ENCODE measurements around the gene IFNK.

The IFNK gene

DNA sequence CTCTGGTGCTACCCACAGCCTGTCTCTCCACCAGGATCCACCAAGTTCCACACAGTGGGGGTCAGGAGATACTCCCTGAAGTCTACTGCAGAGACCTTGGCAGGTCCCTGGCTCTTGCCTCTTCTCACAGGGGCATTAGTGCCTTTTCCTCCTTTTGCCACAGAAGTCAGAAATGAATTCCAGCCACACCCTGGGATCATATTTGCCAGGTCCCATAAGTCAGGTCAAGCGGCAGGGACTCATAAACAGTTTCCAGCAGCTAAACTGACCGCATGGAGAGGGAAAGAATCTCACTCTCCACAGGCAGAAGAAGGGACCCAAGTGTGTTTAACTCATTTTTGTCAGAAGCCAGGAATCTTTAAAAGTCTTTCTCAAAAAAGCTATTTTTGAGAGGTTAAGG, 13.3 kb upstream of the IFNK start:
- H3K27me3 ChIP-seq (ENCODE audit: insufficient read depth, low read length) = 0 out of 2 replicates have a peak, but pooled peaks cover 7% of the 10 kb centered on the region
- H3K27ac ChIP-seq (ENCODE audit: low read depth, low read length) = no peak overlapping the region
- H2AFZ ChIP-seq (ENCODE audit: low read length, unreplicated experiment) = no peak overlapping the region
- no peaks in the 10 kb centered on the region for H3K79me2 ChIP-seq (ENCODE audit: control insufficient read depth, insufficient read depth, low read length, unreplicated experiment)
- H3K36me3 ChIP-seq (ENCODE audit: insufficient read depth, low read length) = no peaks in the 10 kb centered on the region
- H3K4me1 ChIP-seq (ENCODE audit: control insufficient read depth, insufficient read depth, low read length, unreplicated experiment) = no peaks in the 10 kb centered on the region
- no peak overlapping the region for H3K4me3 ChIP-seq (ENCODE audit: low read depth, low read length)

DNA sequence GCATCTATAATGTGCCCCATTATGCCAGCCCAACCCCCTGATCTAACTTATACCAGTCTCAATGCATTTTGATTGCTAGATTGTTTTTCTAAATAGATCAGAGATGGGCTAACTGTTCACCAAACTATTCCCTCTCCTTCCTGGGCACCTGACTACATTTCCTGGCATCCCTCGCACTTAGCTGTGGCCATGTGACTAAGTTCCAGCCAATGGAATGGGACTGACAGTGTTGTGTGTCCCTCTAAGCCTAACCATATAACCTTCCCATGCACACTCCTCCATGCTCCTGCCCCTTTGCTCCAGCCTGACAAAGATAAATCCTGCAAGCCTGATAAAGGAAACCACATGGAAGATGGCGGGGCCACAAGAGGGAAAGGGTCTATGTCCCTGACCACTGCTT, 12.3 kb upstream of the IFNK start:
- Histone ChIP-seq H3K4me1 (ENCODE audit: control insufficient read depth, insufficient read depth, low read length, unreplicated experiment) (no peaks in the 10 kb centered on the region), H3K27me3 (ENCODE audit: insufficient read depth, low read length) (0 out of 2 replicates have a peak, but pooled peaks cover 7% of the 10 kb centered on the region), H3K4me3 (ENCODE audit: low read depth, low read length) (no peak overlapping the region), H3K27ac (ENCODE audit: low read depth, low read length) (no peak overlapping the region), H3K79me2 (ENCODE audit: control insufficient read depth, insufficient read depth, low read length, unreplicated experiment) (no peaks in the 10 kb centered on the region), H3K36me3 (ENCODE audit: insufficient read depth, low read length) (no peaks in the 10 kb centered on the region), H2AFZ (ENCODE audit: low read length, unreplicated experiment) (no peak overlapping the region)

DNA sequence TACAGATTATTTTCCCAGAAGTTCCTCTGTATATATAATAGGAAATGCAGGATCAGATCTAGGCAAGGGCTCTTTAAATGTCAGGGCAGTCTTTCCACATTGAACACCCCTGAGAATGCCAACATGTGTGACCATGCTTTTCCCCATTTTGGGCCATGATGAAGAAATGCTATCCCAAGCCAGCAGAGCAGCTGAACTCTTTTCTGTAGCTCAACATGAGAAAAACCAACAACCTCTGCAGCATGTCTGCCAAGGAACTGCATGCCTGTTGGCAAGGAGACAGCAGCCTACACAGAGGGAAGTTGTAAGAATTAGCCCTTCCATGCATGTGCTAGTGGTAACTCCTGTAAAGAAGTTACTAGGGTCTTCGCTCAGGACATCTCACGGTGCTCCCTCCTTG, 9.5 kb upstream of the IFNK start:
- Histone ChIP-seq H3K4me3 (ENCODE audit: low read depth, low read length) (no peak overlapping the region), H3K27me3 (ENCODE audit: insufficient read depth, low read length) (no peaks in the 10 kb centered on the region), H3K79me2 (ENCODE audit: control insufficient read depth, insufficient read depth, low read length, unreplicated experiment) (no peaks in the 10 kb centered on the region), H2AFZ (ENCODE audit: low read length, unreplicated experiment) (no peak overlapping the region), H3K27ac (ENCODE audit: low read depth, low read length) (no peak overlapping the region), H3K4me1 (ENCODE audit: control insufficient read depth, insufficient read depth, low read length, unreplicated experiment) (peaks cover 4% of the 10 kb centered on the region), H3K36me3 (ENCODE audit: insufficient read depth, low read length) (no peaks in the 10 kb centered on the region)

DNA sequence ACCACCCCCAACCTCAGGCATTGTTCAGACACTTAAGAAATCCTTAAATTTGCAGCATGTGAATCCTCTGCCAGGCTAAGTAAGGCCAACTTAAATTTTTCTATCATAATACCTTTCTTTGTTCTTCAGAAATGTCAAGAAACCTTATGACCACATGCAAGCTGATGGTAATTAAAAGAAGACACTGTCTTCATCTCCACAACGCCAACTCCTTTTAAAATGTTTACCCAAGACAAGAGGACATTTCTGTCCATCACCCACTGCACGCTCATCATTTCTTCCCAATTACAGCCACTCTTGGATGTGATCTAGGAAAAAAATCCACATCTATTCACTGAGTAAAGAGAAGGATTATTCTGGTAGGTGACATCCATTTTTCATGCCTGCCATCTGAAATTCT, 6.1 kb upstream of the IFNK start:
- Histone ChIP-seq H3K36me3 (ENCODE audit: insufficient read depth, low read length) (no peaks in the 10 kb centered on the region), H3K79me2 (ENCODE audit: control insufficient read depth, insufficient read depth, low read length, unreplicated experiment) (no peaks in the 10 kb centered on the region), H3K4me3 (ENCODE audit: low read depth, low read length) (no peak overlapping the region), H3K27me3 (ENCODE audit: insufficient read depth, low read length) (no peaks in the 10 kb centered on the region), H3K4me1 (ENCODE audit: control insufficient read depth, insufficient read depth, low read length, unreplicated experiment) (peaks cover 7% of the 10 kb centered on the region), H2AFZ (ENCODE audit: low read length, unreplicated experiment) (no peak overlapping the region), H3K27ac (ENCODE audit: low read depth, low read length) (no peak overlapping the region)

DNA sequence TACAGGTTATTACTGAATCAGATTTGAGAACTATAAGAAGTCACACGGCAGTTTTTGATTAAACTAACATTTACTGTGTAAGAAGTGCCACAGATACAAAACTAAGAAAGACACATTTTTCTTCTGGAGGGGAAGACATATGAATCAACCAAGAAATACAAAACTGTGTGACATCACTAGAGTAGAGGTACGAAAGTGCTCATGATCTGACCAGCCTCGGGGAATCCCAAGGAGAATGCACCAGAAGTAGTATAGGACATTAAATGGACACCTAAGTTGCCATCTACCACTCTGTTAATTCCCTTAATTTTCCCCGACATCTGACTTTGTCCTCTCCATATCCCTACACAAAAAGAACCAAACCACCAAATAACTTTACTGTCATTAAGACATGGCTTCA, 5.3 kb upstream of the IFNK start:
- Histone ChIP-seq H3K27ac (ENCODE audit: low read depth, low read length) (no peak overlapping the region), H3K4me1 (ENCODE audit: control insufficient read depth, insufficient read depth, low read length, unreplicated experiment) (peaks cover 7% of the 10 kb centered on the region), H3K36me3 (ENCODE audit: insufficient read depth, low read length) (no peaks in the 10 kb centered on the region), H3K4me3 (ENCODE audit: low read depth, low read length) (no peak overlapping the region), H3K79me2 (ENCODE audit: control insufficient read depth, insufficient read depth, low read length, unreplicated experiment) (no peaks in the 10 kb centered on the region), H2AFZ (ENCODE audit: low read length, unreplicated experiment) (no peak overlapping the region), H3K27me3 (ENCODE audit: insufficient read depth, low read length) (no peaks in the 10 kb centered on the region)

DNA sequence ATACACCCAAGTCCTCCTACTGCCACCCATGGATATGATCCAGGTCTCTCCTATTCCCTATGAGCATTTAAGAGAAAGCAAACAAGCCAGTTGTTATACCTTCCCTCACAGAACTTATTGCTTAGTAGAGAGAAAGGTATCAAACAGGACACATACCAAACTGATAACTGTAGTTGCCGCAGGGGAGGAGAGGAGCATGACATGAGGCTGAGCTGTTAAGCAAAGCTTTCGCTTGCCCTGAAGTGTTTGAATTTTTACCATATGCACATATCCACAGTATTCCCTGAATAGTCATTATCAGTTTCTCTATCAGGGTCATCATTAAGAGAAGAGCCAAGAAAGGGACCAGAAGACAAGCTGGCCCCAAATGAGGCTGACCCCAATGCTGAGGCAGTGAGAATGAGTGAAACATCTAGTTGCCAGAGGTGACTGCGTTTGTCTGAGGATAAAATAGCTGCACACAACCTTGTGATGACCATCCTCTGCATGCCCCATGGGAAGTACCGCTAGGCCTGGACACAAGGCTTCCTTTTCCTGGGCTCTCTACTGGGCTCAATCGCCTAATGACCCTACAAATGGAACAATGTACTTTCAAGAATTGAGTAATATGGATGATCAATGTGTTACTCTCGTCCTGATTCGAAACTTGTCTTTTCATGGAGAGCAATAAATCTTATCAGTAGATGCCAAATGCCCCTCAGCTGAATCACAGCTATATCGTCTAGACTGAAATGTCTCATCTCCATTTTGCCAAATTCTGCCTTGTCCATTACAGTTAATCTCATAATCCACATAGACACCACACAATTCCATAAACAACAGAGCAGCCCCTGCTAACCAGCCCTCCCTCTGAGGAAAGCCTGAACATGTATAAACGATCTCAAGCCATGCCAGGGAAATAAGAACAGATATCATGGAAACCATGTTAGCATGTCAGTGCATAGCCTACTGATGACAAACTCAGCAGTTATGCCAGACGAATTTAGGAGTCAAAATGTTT, 4.3 kb upstream of the IFNK start:
- Histone ChIP-seq H3K27me3 (ENCODE audit: insufficient read depth, low read length) (no peaks in the 10 kb centered on the region; the same call in 1 of the 2 replicates), H3K4me3 (ENCODE audit: low read depth, low read length) (no peak overlapping the region; the same call in 1 of the 2 replicates), H3K27ac (ENCODE audit: low read depth, low read length) (peak overlapping the region; percentile 37; the same call in 1 of the 2 replicates), H3K79me2 (ENCODE audit: control insufficient read depth, insufficient read depth, low read length, unreplicated experiment) (no peaks in the 10 kb centered on the region), H2AFZ (ENCODE audit: low read length, unreplicated experiment) (no peak overlapping the region), H3K36me3 (ENCODE audit: insufficient read depth, low read length) (no peaks in the 10 kb centered on the region), H3K4me1 (ENCODE audit: control insufficient read depth, insufficient read depth, low read length, unreplicated experiment) (peaks cover 7% of the 10 kb centered on the region)

DNA sequence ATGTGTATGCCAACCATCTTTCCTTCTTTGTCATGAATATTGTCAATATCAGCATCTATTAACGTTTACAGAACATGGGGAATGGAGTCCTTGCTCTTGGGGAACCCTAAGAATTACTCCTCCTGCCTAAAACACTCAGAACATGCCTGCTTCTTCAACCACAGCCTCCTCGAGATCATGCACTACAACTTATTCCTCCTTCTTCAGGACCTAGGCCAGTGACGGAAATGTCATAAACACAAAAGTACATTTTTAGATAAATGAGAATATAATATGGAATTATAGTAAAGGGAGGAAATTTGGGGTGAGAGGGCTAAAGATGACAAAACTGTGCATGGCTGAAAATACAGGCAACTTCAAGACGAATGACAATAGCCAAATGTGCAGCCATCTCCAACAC, 3.1 kb upstream of the IFNK start:
- Histone ChIP-seq H3K4me3 (ENCODE audit: low read depth, low read length) (no peak overlapping the region), H3K79me2 (ENCODE audit: control insufficient read depth, insufficient read depth, low read length, unreplicated experiment) (no peaks in the 10 kb centered on the region), H3K27me3 (ENCODE audit: insufficient read depth, low read length) (peaks cover 4% of the 10 kb centered on the region; the same call in 1 of the 2 replicates), H2AFZ (ENCODE audit: low read length, unreplicated experiment) (no peak overlapping the region), H3K36me3 (ENCODE audit: insufficient read depth, low read length) (no peaks in the 10 kb centered on the region), H3K4me1 (ENCODE audit: control insufficient read depth, insufficient read depth, low read length, unreplicated experiment) (peaks cover 7% of the 10 kb centered on the region), H3K27ac (ENCODE audit: low read depth, low read length) (no peak overlapping the region)

DNA sequence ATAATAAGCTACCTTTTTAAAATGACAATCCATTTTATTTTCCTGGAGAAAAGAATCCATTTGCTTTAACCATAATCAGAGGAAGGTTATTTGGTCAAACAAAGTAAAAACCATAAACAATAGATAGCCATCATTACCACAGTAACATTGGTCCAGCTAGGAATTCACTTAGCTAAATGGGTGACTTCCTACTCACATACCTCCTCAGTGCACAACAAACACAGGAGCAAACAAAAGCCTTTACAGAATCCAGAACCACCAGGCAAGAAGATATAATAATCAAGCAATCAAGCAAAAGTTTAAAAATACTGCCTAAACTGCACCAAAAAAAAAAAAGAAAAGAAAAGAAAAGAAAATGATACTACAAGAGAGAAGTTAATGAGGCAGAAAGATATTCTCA, 949 bp upstream of the IFNK start:
- Histone ChIP-seq H3K27me3 (ENCODE audit: insufficient read depth, low read length) (peaks cover 4% of the 10 kb centered on the region; the same call in 1 of the 2 replicates), H3K36me3 (ENCODE audit: insufficient read depth, low read length) (no peaks in the 10 kb centered on the region), H3K4me1 (ENCODE audit: control insufficient read depth, insufficient read depth, low read length, unreplicated experiment) (peaks cover 7% of the 10 kb centered on the region), H3K4me3 (ENCODE audit: low read depth, low read length) (no peak overlapping the region), H2AFZ (ENCODE audit: low read length, unreplicated experiment) (no peak overlapping the region), H3K27ac (ENCODE audit: low read depth, low read length) (no peak overlapping the region), H3K79me2 (ENCODE audit: control insufficient read depth, insufficient read depth, low read length, unreplicated experiment) (no peaks in the 10 kb centered on the region)

DNA sequence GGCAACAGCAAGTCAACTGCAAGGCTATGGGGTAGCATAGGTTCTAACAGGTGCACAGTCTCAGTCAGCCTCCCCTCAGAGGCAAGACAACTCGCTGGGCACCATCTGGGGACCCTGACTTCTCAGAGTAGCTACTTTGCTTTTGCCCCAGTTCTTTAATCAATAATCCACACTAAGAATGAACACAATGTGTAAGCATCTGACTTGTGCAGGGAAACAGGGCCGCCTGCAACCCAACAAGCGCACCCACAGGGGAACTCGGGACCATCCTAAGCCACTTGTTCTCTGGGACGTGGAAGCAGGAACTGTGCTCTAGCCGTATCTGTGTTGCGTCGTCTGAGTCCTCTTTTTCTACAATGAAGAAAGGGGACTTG, 3.6 kb downstream of the IFNK start:
- peaks cover 16% of the 10 kb centered on the region for H3K27me3 ChIP-seq (ENCODE audit: insufficient read depth, low read length)
- no peak overlapping the region for H2AFZ ChIP-seq (ENCODE audit: low read length, unreplicated experiment)
- H3K36me3 ChIP-seq (ENCODE audit: insufficient read depth, low read length) = no peaks in the 10 kb centered on the region
- no peaks in the 10 kb centered on the region for H3K79me2 ChIP-seq (ENCODE audit: control insufficient read depth, insufficient read depth, low read length, unreplicated experiment)
- H3K4me3 ChIP-seq (ENCODE audit: low read depth, low read length) = peak overlapping the region; percentile 80; the same call in 1 of the 2 replicates
- no peak overlapping the region for H3K27ac ChIP-seq (ENCODE audit: low read depth, low read length)
- H3K4me1 ChIP-seq (ENCODE audit: control insufficient read depth, insufficient read depth, low read length, unreplicated experiment) = no peaks in the 10 kb centered on the region

DNA sequence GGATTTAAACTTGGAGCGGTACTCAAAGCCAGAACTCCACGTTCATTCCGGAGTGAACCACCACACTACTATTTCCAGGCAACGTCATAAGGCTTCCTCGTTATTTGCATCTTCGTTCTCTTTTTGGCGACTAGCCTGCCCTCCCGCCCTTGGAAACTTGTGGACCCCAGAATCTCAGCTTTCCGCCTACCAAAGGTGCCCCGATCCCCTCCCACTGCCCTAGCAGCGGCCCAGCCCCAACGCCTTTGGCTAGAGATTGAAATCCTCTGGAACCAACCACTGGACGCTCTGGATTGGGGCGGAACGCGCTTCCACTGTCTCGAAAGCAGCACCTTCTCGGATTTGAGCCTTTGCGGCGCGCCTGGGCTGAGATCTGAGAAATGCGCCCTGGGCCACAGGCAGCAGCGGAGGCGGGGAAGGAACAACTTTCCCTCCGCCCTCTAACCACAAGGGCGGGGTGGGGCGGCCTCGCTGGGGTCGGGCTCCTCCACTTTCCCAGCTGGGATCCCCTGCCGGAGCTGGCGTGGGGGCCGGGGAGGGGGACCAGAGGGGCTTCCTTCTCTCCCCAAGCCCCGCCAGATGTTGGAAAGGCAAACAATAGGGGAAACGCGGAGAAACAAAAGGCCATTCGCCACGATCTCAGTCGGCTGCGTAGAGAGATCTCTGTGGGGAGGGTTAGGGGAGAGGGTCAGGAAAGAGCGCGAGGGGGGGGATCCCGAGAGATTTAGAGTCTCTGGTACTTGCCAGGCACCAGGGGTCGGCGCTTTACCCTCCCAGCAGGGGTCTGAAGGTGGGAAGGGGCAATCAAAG, 4.2 kb downstream of the IFNK start:
- Histone ChIP-seq H3K79me2 (ENCODE audit: control insufficient read depth, insufficient read depth, low read length, unreplicated experiment) (no peaks in the 10 kb centered on the region), H3K4me3 (ENCODE audit: low read depth, low read length) (peak overlapping the region; percentile 80), H3K27me3 (ENCODE audit: insufficient read depth, low read length) (peaks cover 16% of the 10 kb centered on the region), H2AFZ (ENCODE audit: low read length, unreplicated experiment) (peak overlapping the region; percentile 46), H3K36me3 (ENCODE audit: insufficient read depth, low read length) (no peaks in the 10 kb centered on the region), H3K27ac (ENCODE audit: low read depth, low read length) (no peak overlapping the region), H3K4me1 (ENCODE audit: control insufficient read depth, insufficient read depth, low read length, unreplicated experiment) (no peaks in the 10 kb centered on the region)

Data from ACC112 (cell line).